ENCODE results near the gene SLC25A33.

GRCh38 chr1:9595156-9595967 is 56.1 kb downstream of the SLC25A33 start:
- TF ChIP-seq CTCF (IDR thresholded peaks at IDR 0.05) (no peak), POLR2A (IDR thresholded peaks at IDR 0.05) (no peak)

Data from right lobe of liver (tissue), 4 donors.